Mesodermal cell (in vitro differentiated cells): ENCODE measurements around the gene ZNF236.
"Not testable (repeated sequence)": the region's sequence is repeated elsewhere in the genome, so short reads cannot be mapped to it uniquely, and the experiment has no call there.

Experiments
- H3K27ac ChIP-seq: 2 replicates; pipeline ENCODE4 v1.7.0; 2013; ENCODE audit warnings: mild to moderate bottlenecking, low read depth, low read length, moderate library complexity; ENCODE audit not compliant: severe bottlenecking
- H3K36me3 ChIP-seq: 2 replicates; pipeline ENCODE4 v1.7.1; 2013; ENCODE audit warnings: mild to moderate bottlenecking, low read length, moderate library complexity; ENCODE audit not compliant: control insufficient read depth, insufficient read depth
- H3K4me1 ChIP-seq: one replicate; pipeline ENCODE4 v1.7.1; 2013; ENCODE audit warnings: mild to moderate bottlenecking, low read length; ENCODE audit not compliant: insufficient read depth, control insufficient read depth, poor library complexity, severe bottlenecking
- H3K4me3 ChIP-seq: 2 replicates; pipeline ENCODE4 v1.7.0; 2013; ENCODE audit warnings: low read length, control low read depth, mild to moderate bottlenecking; ENCODE audit not compliant: insufficient read depth, poor library complexity, severe bottlenecking; ENCODE audit errors: extremely low read depth
- H3K9me3 ChIP-seq: 2 replicates; pipeline ENCODE4 v1.7.1; 2013; ENCODE audit warnings: mild to moderate bottlenecking, low read length, moderate library complexity; ENCODE audit not compliant: control insufficient read depth
- WGBS, 2 experiments: methylation state at CpG; one replicate each; pipeline ENCODE4 v1.1.5; 2013; ENCODE audit warnings: missing lambda C conversion rate in 2 of 2; ENCODE audit not compliant: insufficient coverage in 2 of 2; 5-methylcytosine and 5-hydroxymethylcytosine counted together

Gene ZNF236

GRCh38 chr18:76803413-76803812, 18.9 kb upstream of the ZNF236 start:
- no peak overlapping the region for H3K27ac ChIP-seq
- WGBS, 2 experiments: 47 to 49% methylated on average over 5 of the region's 5 CpGs
- no peaks in the 10 kb centered on the region for H3K4me1 ChIP-seq
- H3K36me3 ChIP-seq: no peaks in the 10 kb centered on the region
- no peak overlapping the region for H3K4me3 ChIP-seq
- H3K9me3 ChIP-seq: no peaks in the 10 kb centered on the region

GRCh38 chr18:76803814-76804213, 18.5 kb upstream of the ZNF236 start:
- WGBS, 2 experiments: 11 to 17% methylated on average over 11 of the region's 11 CpGs
- Histone ChIP-seq H3K36me3 (no peaks in the 10 kb centered on the region), H3K27ac (no peak overlapping the region)

GRCh38 chr18:76805221-76805620, 17.1 kb upstream of the ZNF236 start:
- Histone ChIP-seq H3K9me3 (no peaks in the 10 kb centered on the region), H3K4me1 (no peaks in the 10 kb centered on the region), H3K4me3 (no peak overlapping the region), H3K27ac (no peak overlapping the region), H3K36me3 (no peaks in the 10 kb centered on the region)
- 70 to 82% methylated on average over 3 to 6 of the region's 7 CpGs for WGBS, 2 experiments

More at GRCh38 chr18:76803814-76804213, 18.5 kb upstream of the ZNF236 start:
- Histone ChIP-seq H3K9me3 (no peaks in the 10 kb centered on the region), H3K4me1 (no peaks in the 10 kb centered on the region), H3K4me3 (no peak overlapping the region)

GRCh38 chr18:76806301-76806700, 16.1 kb upstream of the ZNF236 start:
- H3K36me3 ChIP-seq: no peaks in the 10 kb centered on the region
- no peak overlapping the region for H3K27ac ChIP-seq
- no peak overlapping the region for H3K4me3 ChIP-seq
- H3K9me3 ChIP-seq: no peaks in the 10 kb centered on the region
- WGBS, 2 experiments: 90 to 97% methylated on average over 4 to 6 of the region's 7 CpGs
- no peaks in the 10 kb centered on the region for H3K4me1 ChIP-seq

- no peak overlapping the region for H3K4me3 ChIP-seq
- WGBS, 2 experiments: 91 to 92% methylated on average over 6 to 8 of the region's 10 CpGs
- H3K9me3 ChIP-seq: no peaks in the 10 kb centered on the region
- H3K27ac ChIP-seq: no peak overlapping the region
- H3K4me1 ChIP-seq: no peaks in the 10 kb centered on the region
- no peaks in the 10 kb centered on the region for H3K36me3 ChIP-seq
Measured at GRCh38 chr18:76808561-76808960, 13.8 kb upstream of the ZNF236 start.

GRCh38 chr18:76811530-76811929, 10.8 kb upstream of the ZNF236 start:
- 100% methylated on average over 1 to 5 of the region's 7 CpGs for WGBS, 2 experiments
- H3K9me3 ChIP-seq, H3K36me3 ChIP-seq, H3K4me3 ChIP-seq, H3K27ac ChIP-seq, H3K4me1 ChIP-seq: not testable (repeated sequence)

- Histone ChIP-seq H3K4me1 (no peaks in the 10 kb centered on the region), H3K36me3 (peaks cover 17% of the 10 kb centered on the region), H3K27ac (no peak overlapping the region), H3K4me3 (no peak overlapping the region), H3K9me3 (no peaks in the 10 kb centered on the region)
- WGBS, 2 experiments: 74 to 86% methylated on average over 8 to 10 of the region's 11 CpGs
Measured at GRCh38 chr18:76814256-76814655, 8.1 kb upstream of the ZNF236 start.

GRCh38 chr18:76816127-76816526, 6.2 kb upstream of the ZNF236 start:
- H3K4me3 ChIP-seq: no peak overlapping the region
- peaks cover 24% of the 10 kb centered on the region for H3K36me3 ChIP-seq
- no peak overlapping the region for H3K27ac ChIP-seq
- no peaks in the 10 kb centered on the region for H3K4me1 ChIP-seq
- 92% methylated on average over 7 to 8 of the region's 8 CpGs for WGBS, 2 experiments
- H3K9me3 ChIP-seq: no peaks in the 10 kb centered on the region

- H3K4me1 ChIP-seq: no peaks in the 10 kb centered on the region
- WGBS, 2 experiments: 96 to 97% methylated on average over 10 to 11 of the region's 17 CpGs
- H3K4me3 ChIP-seq: no peak overlapping the region
Measured at GRCh38 chr18:76817888-76818611, 4.3 kb upstream of the ZNF236 start.

GRCh38 chr18:76819411-76820136, 2.8 kb upstream of the ZNF236 start:
- WGBS, 2 experiments: 98 to 100% methylated on average over 3 to 5 of the region's 11 CpGs
- no peak overlapping the region for H3K27ac ChIP-seq
- H3K4me3 ChIP-seq: no peak overlapping the region
- no peaks in the 10 kb centered on the region for H3K9me3 ChIP-seq
- no peaks in the 10 kb centered on the region for H3K4me1 ChIP-seq
- peaks cover 21% of the 10 kb centered on the region for H3K36me3 ChIP-seq

More at GRCh38 chr18:76817888-76818611, 4.3 kb upstream of the ZNF236 start:
- Histone ChIP-seq H3K27ac (no peak overlapping the region), H3K9me3 (no peaks in the 10 kb centered on the region), H3K36me3 (peaks cover 24% of the 10 kb centered on the region)

- peaks cover 16% of the 10 kb centered on the region for H3K36me3 ChIP-seq
- peak overlapping the region; percentile 73 for H3K4me3 ChIP-seq
- no peaks in the 10 kb centered on the region for H3K9me3 ChIP-seq
- 3 to 5% methylated on average over 8 to 11 of the region's 12 CpGs for WGBS, 2 experiments
- no peaks in the 10 kb centered on the region for H3K4me1 ChIP-seq
- H3K27ac ChIP-seq: no peak overlapping the region
Measured at GRCh38 chr18:76821356-76821874, 942 bp upstream of the ZNF236 start.
